ENCODE data around the gene IL4. TPM values are rescaled to one million over a fixed set of nuclear protein-coding genes. Genes with fewer than 3 reads are reported as not detected.

The IL4 gene
- total RNA-seq, 1 donor from 2014 or later = not detected

DNA sequence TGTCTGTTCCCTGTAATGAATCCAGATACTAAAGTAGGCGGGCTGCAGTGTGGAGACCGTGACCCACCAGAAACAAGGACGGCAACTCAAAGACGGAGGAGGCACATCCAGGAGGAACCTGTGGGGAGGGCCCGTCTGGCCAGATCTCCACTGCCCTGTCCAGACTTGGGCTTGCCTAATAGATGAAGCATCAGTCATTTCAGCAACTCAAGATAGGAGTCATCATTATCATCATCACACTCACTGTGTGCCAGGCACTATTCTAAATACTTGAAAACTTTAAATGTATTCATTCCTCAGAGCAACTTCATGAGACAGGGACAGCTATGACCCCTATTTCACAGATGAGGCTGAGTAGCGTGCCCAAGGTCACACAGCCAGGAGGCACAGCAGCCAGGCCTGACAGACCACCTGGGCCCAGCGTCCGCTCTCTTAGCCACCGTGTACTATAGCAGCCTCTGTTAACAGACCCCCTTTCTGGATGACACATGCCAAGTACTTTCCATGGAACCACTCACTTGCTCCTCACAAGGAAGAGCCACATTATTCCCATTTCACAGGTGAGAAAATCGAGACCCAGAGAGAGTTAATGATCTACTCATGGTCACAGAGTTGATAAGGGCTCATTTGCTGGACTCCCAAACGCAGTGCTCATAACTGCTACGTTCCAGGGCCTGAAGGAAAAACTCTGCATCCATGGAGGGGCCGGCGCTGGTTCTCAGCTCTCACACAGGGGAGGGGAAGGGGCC lies 4.9 kb upstream of the IL4 start:
- Histone ChIP-seq H3K4me3 (ENCODE audit: insufficient read depth, low read depth, low read length) (no peak overlapping the region), H3K27me3 (ENCODE audit: insufficient read depth, low read length) (no peaks in the 10 kb centered on the region), H3K27ac (ENCODE audit: low read depth, low read length) (no peak overlapping the region), H3K4me1 (ENCODE audit: insufficient read depth, low read length) (peaks cover under 1% of the 10 kb centered on the region), H3K79me2 (ENCODE audit: insufficient read depth, low read length) (no peaks in the 10 kb centered on the region), H3K4me2 (ENCODE audit: low read length) (no peak overlapping the region), H3K36me3 (ENCODE audit: insufficient read depth, low read length) (no peaks in the 10 kb centered on the region), H4K20me1 (ENCODE audit: insufficient read depth, low read length) (no peaks in the 10 kb centered on the region), H3K9me3 (ENCODE audit: insufficient read depth, low read depth, low read length) (no peaks in the 10 kb centered on the region), H2AFZ (ENCODE audit: low read depth, low read length) (no peak overlapping the region), H3K9ac (ENCODE audit: low read length) (no peak overlapping the region)
- Mint-ChIP-seq H3K4me1 (ENCODE audit: low read depth, unreplicated experiment) (peaks cover 14% of the 10 kb centered on the region), H3K9me3 (ENCODE audit: unreplicated experiment) (peaks cover 5% of the 10 kb centered on the region), H3K27ac (ENCODE audit: unreplicated experiment) (no peak overlapping the region), H3K36me3 (ENCODE audit: low read depth, unreplicated experiment) (no peaks in the 10 kb centered on the region), H3K27me3 (ENCODE audit: low read depth, unreplicated experiment) (peaks cover 5% of the 10 kb centered on the region), H3K4me3 (ENCODE audit: unreplicated experiment) (no peak overlapping the region)
- FAIRE-seq = no peak
- no peak for DNase-seq (ENCODE audit: low read depth)
- no peak for TF ChIP-seq EZH2 (IDR thresholded peaks at IDR 0.05; ENCODE audit: insufficient read depth, low read length)
- TF ChIP-seq, protein P1, sequence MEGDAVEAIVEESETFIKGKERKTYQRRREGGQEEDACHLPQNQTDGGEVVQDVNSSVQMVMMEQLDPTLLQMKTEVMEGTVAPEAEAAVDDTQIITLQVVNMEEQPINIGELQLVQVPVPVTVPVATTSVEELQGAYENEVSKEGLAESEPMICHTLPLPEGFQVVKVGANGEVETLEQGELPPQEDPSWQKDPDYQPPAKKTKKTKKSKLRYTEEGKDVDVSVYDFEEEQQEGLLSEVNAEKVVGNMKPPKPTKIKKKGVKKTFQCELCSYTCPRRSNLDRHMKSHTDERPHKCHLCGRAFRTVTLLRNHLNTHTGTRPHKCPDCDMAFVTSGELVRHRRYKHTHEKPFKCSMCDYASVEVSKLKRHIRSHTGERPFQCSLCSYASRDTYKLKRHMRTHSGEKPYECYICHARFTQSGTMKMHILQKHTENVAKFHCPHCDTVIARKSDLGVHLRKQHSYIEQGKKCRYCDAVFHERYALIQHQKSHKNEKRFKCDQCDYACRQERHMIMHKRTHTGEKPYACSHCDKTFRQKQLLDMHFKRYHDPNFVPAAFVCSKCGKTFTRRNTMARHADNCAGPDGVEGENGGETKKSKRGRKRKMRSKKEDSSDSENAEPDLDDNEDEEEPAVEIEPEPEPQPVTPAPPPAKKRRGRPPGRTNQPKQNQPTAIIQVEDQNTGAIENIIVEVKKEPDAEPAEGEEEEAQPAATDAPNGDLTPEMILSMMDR (IDR thresholded peaks at IDR 0.05; ENCODE audit: insufficient read depth, low read depth, low read length) = no peak

DNA sequence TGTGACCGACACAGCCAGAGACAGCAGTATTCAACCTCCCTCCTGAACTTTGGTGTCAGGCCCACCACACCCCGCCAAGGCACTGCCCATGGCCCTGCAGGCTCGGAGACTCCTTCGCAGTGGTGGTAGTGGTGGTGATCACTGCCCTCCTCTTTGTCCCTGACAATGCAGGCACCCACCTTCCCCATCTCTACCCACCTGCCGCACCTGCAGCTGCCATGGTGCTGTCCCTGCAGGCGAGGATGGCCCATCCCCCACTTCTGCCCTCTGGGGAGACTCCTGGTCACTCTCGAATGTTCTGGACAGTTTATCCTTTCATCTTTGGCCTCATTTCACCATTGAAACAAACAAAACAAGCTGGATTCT lies 4.4 kb upstream of the IL4 start:
- Histone ChIP-seq H3K79me2 (ENCODE audit: insufficient read depth, low read length) (no peaks in the 10 kb centered on the region), H3K4me3 (ENCODE audit: insufficient read depth, low read depth, low read length) (no peak overlapping the region), H2AFZ (ENCODE audit: low read depth, low read length) (no peak overlapping the region), H3K9ac (ENCODE audit: low read length) (no peak overlapping the region), H3K27ac (ENCODE audit: low read depth, low read length) (no peak overlapping the region), H3K4me1 (ENCODE audit: insufficient read depth, low read length) (peaks cover 6% of the 10 kb centered on the region), H4K20me1 (ENCODE audit: insufficient read depth, low read length) (no peaks in the 10 kb centered on the region), H3K4me2 (ENCODE audit: low read length) (no peak overlapping the region), H3K36me3 (ENCODE audit: insufficient read depth, low read length) (no peaks in the 10 kb centered on the region), H3K27me3 (ENCODE audit: insufficient read depth, low read length) (no peaks in the 10 kb centered on the region), H3K9me3 (ENCODE audit: insufficient read depth, low read depth, low read length) (no peaks in the 10 kb centered on the region)
- Mint-ChIP-seq H3K9me3 (ENCODE audit: unreplicated experiment) (peaks cover 5% of the 10 kb centered on the region), H3K27me3 (ENCODE audit: low read depth, unreplicated experiment) (peaks cover 5% of the 10 kb centered on the region), H3K27ac (ENCODE audit: unreplicated experiment) (no peak overlapping the region), H3K4me3 (ENCODE audit: unreplicated experiment) (no peak overlapping the region), H3K4me1 (ENCODE audit: low read depth, unreplicated experiment) (peaks cover 14% of the 10 kb centered on the region), H3K36me3 (ENCODE audit: low read depth, unreplicated experiment) (no peaks in the 10 kb centered on the region)
- FAIRE-seq (no peak), DNase-seq (ENCODE audit: low read depth) (no peak)
- TF ChIP-seq, protein P1 (IDR thresholded peaks at IDR 0.05; ENCODE audit: insufficient read depth, low read depth, low read length) = no peak
- TF ChIP-seq EZH2 (IDR thresholded peaks at IDR 0.05; ENCODE audit: insufficient read depth, low read length) = no peak
